Left lung (tissue), 10 donors: ENCODE data around the gene B3GALT6. TPM values are rescaled to one million over a fixed set of nuclear protein-coding genes. Genes with fewer than 3 reads are reported as not detected.

Source experiments
- ATAC-seq: fragments of 200-7000 bp; cut with Tn5 transposase; one replicate; pipeline ENCODE4 v1.9.1; 2020; ENCODE audit warnings: moderate library complexity
- DNase-seq, 4 donors: peaks; one replicate each; pipeline ENCODE4 v3.0.0-alpha.2; 2013 to 2020
- H3K27ac ChIP-seq, 2 donors: fragments of 200-600 bp; sonication (generic) in 1 of 2; one replicate each; pipeline versions ENCODE4 v1.5.0 to v1.8.0; 2020 to 2021
- H3K27me3 ChIP-seq, 2 donors: fragments of 200-600 bp; sonication (generic) in 1 of 2; one replicate each; pipeline versions ENCODE4 v1.5.0 to v1.8.0; 2020 to 2021
- H3K36me3 ChIP-seq, 2 donors: fragments of 200-600 bp; sonication (generic) in 1 of 2; one replicate each; pipeline versions ENCODE4 v1.5.0 to v1.8.0; 2020 to 2021
- H3K4me1 ChIP-seq, 2 donors: fragments of 200-600 bp; one replicate each; pipeline ENCODE4 v1.8.0; 2021
- H3K4me3 ChIP-seq, 2 donors: fragments of 200-600 bp; sonication (generic) in 1 of 2; one replicate each; pipeline versions ENCODE4 v1.5.0 to v1.8.0; 2020 to 2021; ENCODE audit warnings: mild to moderate bottlenecking in 1 of 2
- H3K9me3 ChIP-seq, 2 donors: fragments of 200-600 bp; sonication (generic) in 1 of 2; one replicate each; pipeline versions ENCODE4 v1.5.0 to v1.8.0; 2020 to 2021
- intact Hi-C, 2 donors: fragments of 100-400 bp; cut with DNase I; formaldehyde crosslinking; loops; one replicate each; pipeline versions ENCODE4 v1.11.2 to v1.14.2; 2022
- polyA plus RNA-seq, 6 donors: library from polyadenylated mRNA; unstranded; fragments of 120-200 nt; gene quantifications; one replicate each; pipeline ENCODE4 v1.2.1, GENCODE V29; 2013; ENCODE audit not compliant: insufficient read length in 6 of 6
- total RNA-seq, 2 donors: library from RNA; stranded (reverse); fragmentation: NEBNext Ultra II Directional; extraction: Animal tissue kit (Norgen Biotek cat#: 25700); gene quantifications; one replicate each; pipeline ENCODE4 v1.2.1, GENCODE V29; 2021
- TF ChIP-seq, protein P1 (sequence below), 2 donors: fragments of 200-600 bp; sonication (generic) in 1 of 2; IDR thresholded peaks; one replicate each; pipeline versions ENCODE4 v1.5.0 to v1.8.0; 2021; ENCODE audit warnings: antibody characterized with exemption in 2 of 2
- donor health status: DM: no; HTN: yes; CAD: no.
- donor health status: DM: no; HTN: no; CAD: no.

Gene B3GALT6
- total and polyA plus RNA-seq, 8 donors: 12.6 to 25.2 (median 17.8) TPM

DNA sequence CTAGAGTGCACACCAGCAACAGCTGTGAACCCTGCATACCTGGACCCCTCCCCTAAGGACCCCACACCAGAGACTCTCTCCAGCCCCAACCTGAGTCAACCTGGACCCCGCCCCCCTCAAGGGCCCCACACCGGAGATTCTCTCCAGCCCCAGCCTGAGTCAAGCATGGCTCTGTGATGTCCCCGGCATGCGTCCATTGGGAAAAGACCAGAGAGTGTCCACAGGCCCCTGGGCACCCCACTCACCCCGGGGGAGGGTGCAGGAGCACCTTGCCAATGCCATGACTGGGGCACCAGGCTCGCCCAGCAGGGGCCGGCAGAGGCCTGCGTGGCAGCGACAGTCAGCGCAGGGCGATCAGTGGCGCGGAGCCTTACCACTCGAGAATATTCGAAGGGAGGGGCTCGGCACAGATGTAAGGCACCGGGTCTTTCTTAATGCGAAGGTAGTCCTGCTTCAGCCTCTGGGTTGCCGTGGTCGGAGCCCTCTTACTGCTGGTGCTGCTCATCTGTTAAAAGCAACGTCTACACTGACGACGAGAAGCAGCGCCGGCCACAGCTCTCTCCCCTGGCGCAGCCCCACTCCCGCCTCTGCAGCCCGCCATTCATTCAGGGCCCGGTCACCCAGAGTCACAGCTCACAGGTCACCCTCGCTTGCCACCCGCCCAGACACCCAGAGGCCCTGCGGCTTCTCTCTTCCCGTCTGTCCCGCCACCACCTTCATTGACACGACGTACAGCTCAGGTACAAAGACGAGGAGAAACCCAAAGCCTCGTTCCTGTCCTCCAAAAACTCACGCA lies 35.6 kb downstream of the B3GALT6 start:
- TF ChIP-seq, protein P1, sequence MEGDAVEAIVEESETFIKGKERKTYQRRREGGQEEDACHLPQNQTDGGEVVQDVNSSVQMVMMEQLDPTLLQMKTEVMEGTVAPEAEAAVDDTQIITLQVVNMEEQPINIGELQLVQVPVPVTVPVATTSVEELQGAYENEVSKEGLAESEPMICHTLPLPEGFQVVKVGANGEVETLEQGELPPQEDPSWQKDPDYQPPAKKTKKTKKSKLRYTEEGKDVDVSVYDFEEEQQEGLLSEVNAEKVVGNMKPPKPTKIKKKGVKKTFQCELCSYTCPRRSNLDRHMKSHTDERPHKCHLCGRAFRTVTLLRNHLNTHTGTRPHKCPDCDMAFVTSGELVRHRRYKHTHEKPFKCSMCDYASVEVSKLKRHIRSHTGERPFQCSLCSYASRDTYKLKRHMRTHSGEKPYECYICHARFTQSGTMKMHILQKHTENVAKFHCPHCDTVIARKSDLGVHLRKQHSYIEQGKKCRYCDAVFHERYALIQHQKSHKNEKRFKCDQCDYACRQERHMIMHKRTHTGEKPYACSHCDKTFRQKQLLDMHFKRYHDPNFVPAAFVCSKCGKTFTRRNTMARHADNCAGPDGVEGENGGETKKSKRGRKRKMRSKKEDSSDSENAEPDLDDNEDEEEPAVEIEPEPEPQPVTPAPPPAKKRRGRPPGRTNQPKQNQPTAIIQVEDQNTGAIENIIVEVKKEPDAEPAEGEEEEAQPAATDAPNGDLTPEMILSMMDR (IDR thresholded peaks at IDR 0.05): no peak
- Histone ChIP-seq H3K9me3 (no peaks in the 10 kb centered on the region), H3K4me1 (peaks cover 15 to 29% of the 10 kb centered on the region in 2 donors), H3K27ac (no peak overlapping the region), H3K4me3 (no peak overlapping the region), H3K36me3 (peaks cover 0 to 61% of the 10 kb centered on the region in 2 donors), H3K27me3 (no peaks in the 10 kb centered on the region)
- DNase-seq: no peak
- intact Hi-C loops: no loop called here
- no peak for ATAC-seq

DNA sequence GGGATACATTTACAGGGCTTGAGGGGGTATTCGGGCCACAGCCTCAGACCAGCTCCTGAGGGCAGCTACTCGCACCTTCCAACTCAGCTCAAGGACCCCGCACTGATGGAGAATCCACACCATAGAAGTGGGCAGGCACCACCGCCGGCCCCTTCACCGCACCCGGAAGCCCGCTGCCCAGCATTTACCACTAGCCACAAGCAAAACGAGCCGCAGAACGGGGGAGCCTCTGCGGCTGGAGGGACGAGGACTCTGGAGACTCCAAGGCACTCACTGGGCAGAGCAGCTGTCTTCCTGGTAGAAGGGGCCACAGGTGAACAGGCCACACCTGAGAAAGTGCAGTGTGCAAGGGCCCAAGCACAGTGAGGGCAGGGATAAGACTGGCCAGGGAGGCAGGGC lies 36.2 kb downstream of the B3GALT6 start:
- Histone ChIP-seq H3K4me1 (peaks cover 17 to 34% of the 10 kb centered on the region in 2 donors), H3K27me3 (no peaks in the 10 kb centered on the region), H3K4me3 (no peak overlapping the region), H3K36me3 (peaks cover 0 to 55% of the 10 kb centered on the region in 2 donors), H3K9me3 (no peaks in the 10 kb centered on the region), H3K27ac (no peak overlapping the region)
- intact Hi-C loops: no loop called here
- TF ChIP-seq, protein P1 (IDR thresholded peaks at IDR 0.05): no peak
- DNase-seq (no peak), ATAC-seq (no peak)

DNA sequence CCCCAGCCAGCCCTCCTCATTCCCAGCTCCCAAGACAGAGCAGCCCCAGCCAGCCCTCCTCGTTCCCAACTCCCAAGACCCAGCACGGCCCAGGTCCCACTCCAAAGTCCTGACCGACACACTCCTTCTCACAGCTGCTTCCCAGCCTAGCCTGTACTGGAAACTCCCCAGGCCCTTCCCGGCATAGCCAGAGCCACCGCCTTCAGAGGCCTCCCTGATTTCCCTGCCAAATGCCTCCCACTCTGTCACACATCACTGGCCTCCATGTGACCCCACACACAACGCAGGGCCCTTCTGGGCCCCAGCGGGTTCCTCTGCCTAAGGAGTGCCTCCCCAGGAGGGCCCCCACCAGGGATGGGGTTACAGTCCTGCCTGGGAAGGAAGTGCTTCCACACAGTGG lies 38.8 kb downstream of the B3GALT6 start:
- Histone ChIP-seq H3K4me3 (no peak overlapping the region), H3K4me1 (peaks cover 22 to 41% of the 10 kb centered on the region in 2 donors), H3K27me3 (no peaks in the 10 kb centered on the region), H3K9me3 (no peaks in the 10 kb centered on the region), H3K27ac (no peak overlapping the region), H3K36me3 (peaks cover 0 to 32% of the 10 kb centered on the region in 2 donors)
- ATAC-seq (no peak), DNase-seq (no peak)
- intact Hi-C loops: no loop called here
- TF ChIP-seq, protein P1 (IDR thresholded peaks at IDR 0.05): no peak

DNA sequence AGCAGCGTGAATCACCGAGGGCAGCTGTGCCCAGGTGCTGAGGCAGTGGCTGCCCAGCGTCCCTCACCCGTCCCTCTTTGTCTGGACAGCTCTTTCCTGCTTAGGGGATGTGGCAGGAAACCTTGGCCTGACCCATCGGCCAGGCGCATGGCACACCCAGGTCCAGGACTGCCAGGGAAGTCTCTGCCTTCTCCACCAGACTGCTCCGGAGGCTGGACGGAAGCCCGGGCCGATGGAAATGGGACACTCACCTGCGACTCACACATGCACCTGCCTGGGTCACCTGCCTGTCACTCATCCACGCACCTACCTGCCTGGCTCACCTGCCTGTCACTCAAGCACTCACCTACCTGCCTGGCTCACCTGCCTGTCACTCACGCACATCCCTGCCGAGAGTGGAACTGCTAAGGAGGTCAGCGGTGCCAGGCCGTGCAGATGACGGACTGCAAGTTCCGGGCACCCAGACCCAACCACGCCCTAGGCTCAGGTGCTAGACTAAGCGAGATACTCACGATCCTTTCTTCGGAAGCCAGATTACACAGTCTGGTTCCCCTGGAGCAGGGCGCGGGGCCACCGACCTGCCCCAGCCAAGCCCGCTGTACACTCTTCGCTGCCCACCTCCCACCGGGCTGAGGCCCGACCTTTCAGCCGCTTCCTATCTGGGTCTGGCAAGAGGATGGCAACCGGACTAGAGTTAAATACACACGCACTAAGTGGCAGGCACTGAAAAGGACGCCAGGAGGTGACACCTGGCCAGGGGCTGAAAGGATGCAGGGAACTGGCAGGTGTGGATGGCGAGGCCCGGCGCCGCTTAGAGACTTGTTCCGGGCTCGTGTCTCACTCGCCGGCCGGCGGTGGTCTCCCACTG lies 40.5 kb downstream of the B3GALT6 start:
- peak overlapping the region; percentile 56 to 80 for H3K27ac ChIP-seq
- DNase-seq (peak in 2 of 4 donors; percentile 59 to 85), ATAC-seq (peak; percentile 53)
- peaks cover 0 to 14% of the 10 kb centered on the region in 2 donors for H3K36me3 ChIP-seq
- H3K27me3 ChIP-seq: no peaks in the 10 kb centered on the region
- TF ChIP-seq, protein P1 (IDR thresholded peaks at IDR 0.05): no peak
- intact Hi-C loops: no loop called here
- no peaks in the 10 kb centered on the region for H3K9me3 ChIP-seq
- H3K4me3 ChIP-seq: peak overlapping the region; percentile 83 to 94
- H3K4me1 ChIP-seq: peaks cover 22 to 41% of the 10 kb centered on the region in 2 donors

DNA sequence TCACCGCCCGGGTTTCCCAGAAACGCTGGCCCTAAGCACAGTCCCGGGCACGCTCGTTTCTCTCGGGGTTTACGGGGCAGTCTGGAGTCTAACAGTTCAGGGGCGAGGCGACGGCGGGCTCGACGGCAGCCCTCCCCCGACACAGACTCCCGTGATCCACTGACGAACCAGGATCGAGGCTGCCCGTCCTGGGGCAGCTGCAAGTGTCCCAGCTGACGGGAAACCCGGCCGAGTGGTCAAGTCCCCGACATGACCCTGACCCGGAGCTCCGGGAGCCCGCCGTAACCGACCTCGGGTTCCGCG lies 41.1 kb downstream of the B3GALT6 start:
- DNase-seq (no peak), ATAC-seq (no peak)
- TF ChIP-seq, protein P1 (IDR thresholded peaks at IDR 0.05): no peak
- Histone ChIP-seq H3K4me3 (peak overlapping the region; percentile 83 to 94), H3K4me1 (peaks cover 22 to 41% of the 10 kb centered on the region in 2 donors), H3K9me3 (no peaks in the 10 kb centered on the region), H3K36me3 (peaks cover 0 to 8% of the 10 kb centered on the region in 2 donors), H3K27me3 (no peaks in the 10 kb centered on the region), H3K27ac (peak overlapping the region; percentile 56 to 80)
- intact Hi-C loops: no loop called here
